Endothelial cell of umbilical vein (primary cell): Measurements from ENCODE around the gene PRR7. TPM values are rescaled to one million over a fixed set of nuclear protein-coding genes. Genes with fewer than 3 reads are reported as not detected.

Source experiments
- BruUV-seq: library from RNA; stranded (reverse); fragments of 400-500 nt; replicated peaks from 2 replicates; lab custom pipeline; 2021; lab: Mats Ljungman, UMichigan
- CTCF ChIA-PET: fragments of 300-600, 350-600 bp; sonication (Branson Sonifier 250); formaldehyde crosslinking; loops from one replicate; lab custom pipeline; 2021; ENCODE audit warnings: antibody characterized with exemption, inconsistent platforms; lab: Charles Lee
- POLR2A ChIA-PET: fragments of 300-600, 350-600 bp; sonication (Branson Sonifier 250); formaldehyde crosslinking; loops from one replicate; lab custom pipeline; 2021; ENCODE audit warnings: antibody characterized with exemption, inconsistent platforms; lab: Charles Lee
- DNase-seq: peaks from one replicate; pipeline ENCODE4 v3.0.0-alpha.2; 2011; ENCODE audit warnings: low read depth, low spot score
- FAIRE-seq: peaks from 2 replicates; lab custom pipeline; 2011; peaks lifted over from hg19 to GRCh38; lab: Jason Lieb, UNC
- H2AFZ ChIP-seq: 2 replicates; pipeline ENCODE4 v1.6.0; 2012; ENCODE audit warnings: low read depth, low read length, control low read depth, inconsistent platforms
- H3K27ac ChIP-seq: 2 replicates; pipeline ENCODE4 v1.5.1; 2011; ENCODE audit warnings: low read depth, mild to moderate bottlenecking, control low read depth, low read length, moderate library complexity; ENCODE audit not compliant: insufficient read depth
- H3K27me3 ChIP-seq, 2 experiments: 2 replicates each; pipeline versions ENCODE4 v1.6.0 to v1.6.1; 2011; ENCODE audit warnings: low read length in 2 of 2, mixed read lengths in 1 of 2; ENCODE audit not compliant: control insufficient read depth in 2 of 2, insufficient read depth in 2 of 2
- H3K36me3 ChIP-seq, 2 experiments: 2 replicates in 1 of 2; 3 replicates in 1 of 2; pipeline ENCODE4 v1.5.1; 2011; ENCODE audit warnings: low read length in 2 of 2, mild to moderate bottlenecking in 1 of 2, moderate library complexity in 1 of 2; ENCODE audit not compliant: control insufficient read depth in 2 of 2, insufficient read depth in 2 of 2; ENCODE audit errors: extremely low read depth in 1 of 2
- H3K4me1 ChIP-seq: 3 replicates; pipeline ENCODE4 v1.5.1; 2011; ENCODE audit warnings: mild to moderate bottlenecking, low read length; ENCODE audit not compliant: control insufficient read depth, insufficient read depth; ENCODE audit errors: extremely low read depth
- H3K4me2 ChIP-seq: 2 replicates; pipeline ENCODE4 v1.6.1; 2011; ENCODE audit warnings: low read length, control low read depth, mixed read lengths; ENCODE audit not compliant: insufficient read depth
- H3K4me3 ChIP-seq, 3 experiments: fragments of 200-600 bp in 1 of 3; sonication (generic), shearing (Covaris generic) in 1 of 3; replicated peaks in 1 of 3; 2 replicates each; pipeline ENCODE4 v1.5.1; 2011 to 2016; ENCODE audit warnings: control low read depth in 3 of 3, low read length in 3 of 3, mild to moderate bottlenecking in 2 of 3, inconsistent platforms in 1 of 3, low read depth in 1 of 3, moderate library complexity in 1 of 3; ENCODE audit not compliant: insufficient read depth in 1 of 3
- H3K79me2 ChIP-seq: 2 replicates; pipeline ENCODE4 v1.6.0; 2012; ENCODE audit warnings: low read length, inconsistent platforms; ENCODE audit not compliant: control insufficient read depth, insufficient read depth
- H3K9ac ChIP-seq: replicated peaks from 2 replicates; pipeline ENCODE3; 2011; ENCODE audit warnings: low read length, control low read depth; ENCODE audit not compliant: insufficient read depth; ENCODE audit errors: extremely low read depth
- H3K9me1 ChIP-seq: replicated peaks from 3 replicates; pipeline ENCODE4 v1.6.0; 2011; ENCODE audit warnings: mild to moderate bottlenecking, low read length; ENCODE audit not compliant: control insufficient read depth, insufficient read depth; ENCODE audit errors: extremely low read depth
- H3K9me3 ChIP-seq: replicated peaks from 2 replicates; pipeline ENCODE4 v1.5.1; 2012; ENCODE audit warnings: low read length, inconsistent platforms; ENCODE audit not compliant: control insufficient read depth, insufficient read depth
- H4K20me1 ChIP-seq: replicated peaks from 2 replicates; pipeline ENCODE3; 2011; ENCODE audit warnings: mild to moderate bottlenecking, low read length; ENCODE audit not compliant: control insufficient read depth, insufficient read depth; ENCODE audit errors: extremely low read depth
- EZH2 ChIP-seq: IDR thresholded peaks from 2 replicates; pipeline ENCODE4 v1.6.1; 2012; ENCODE audit warnings: borderline replicate concordance, low read depth, mild to moderate bottlenecking, moderate library complexity, low read length, inconsistent platforms; ENCODE audit not compliant: severe bottlenecking
- FOS ChIP-seq: IDR thresholded peaks from 2 replicates; pipeline ENCODE4 v1.6.1; 2011; ENCODE audit warnings: mild to moderate bottlenecking, low read length, moderate library complexity, borderline replicate concordance; ENCODE audit not compliant: insufficient read depth
- GATA2 ChIP-seq: IDR thresholded peaks from 2 replicates; pipeline ENCODE4 v1.7.0; 2011; ENCODE audit warnings: low read depth, mild to moderate bottlenecking, moderate library complexity, mixed read lengths, low read length; ENCODE audit not compliant: insufficient read length, insufficient read depth
- JUN ChIP-seq: IDR thresholded peaks from 2 replicates; pipeline ENCODE4 v1.6.1; 2011; ENCODE audit warnings: borderline replicate concordance, low read depth; ENCODE audit not compliant: insufficient read length, insufficient read depth
- MYC ChIP-seq: IDR thresholded peaks from one replicate; pipeline ENCODE4 v1.6.1; 2011; ENCODE audit warnings: mild to moderate bottlenecking, low read depth, low read length
- POLR2A ChIP-seq: IDR thresholded peaks from 2 replicates; pipeline ENCODE4 v1.6.1; 2012; ENCODE audit warnings: low read depth, mild to moderate bottlenecking, control low read depth, low read length
- POLR2AphosphoS5 ChIP-seq: IDR thresholded peaks from 2 replicates; pipeline ENCODE4 v1.6.1; 2012; ENCODE audit warnings: low read depth, mild to moderate bottlenecking, control low read depth, low read length, moderate library complexity; ENCODE audit not compliant: insufficient read depth
- dilution Hi-C: fragments of 300-500 bp; cut with MboI; formaldehyde crosslinking; loops from one replicate; pipeline ENCODE4 v1.15.0; 2019; ENCODE audit warnings: low sequenced_read_pairs; ENCODE audit not compliant: extremely low pct_ligation_motif_present
- intact Hi-C: fragments of 100-400 bp; cut with micrococcal nuclease; formaldehyde crosslinking; loops from one replicate; pipeline ENCODE4 v1.10.0; 2022
- polyA plus RNA-seq, 4 experiments: library from polyadenylated mRNA; depleted of rRNA in 3 of 4; stranded (reverse) in 3 of 4; unstranded in 1 of 4; fragments of >200 nt; gene quantifications; 2 replicates each; pipeline versions ENCODE4 v1.2.1 to v1.2.3, GENCODE V29; 2011 to 2012; ENCODE audit warnings: missing spikeins in 1 of 4
- total RNA-seq: library from RNA; stranded (reverse); gene quantifications from 2 replicates; pipeline ENCODE4 v1.2.3, GENCODE V29; 2021
- TF ChIP-seq, protein P1 (sequence below): IDR thresholded peaks from 2 replicates; pipeline ENCODE4 v1.6.1; 2011; ENCODE audit not compliant: insufficient read depth, insufficient read length

The PRR7 gene
- total and polyA plus RNA-seq, 2 donors (not counting 3 experiments of a cell fraction or from before 2014, with no cell fraction given): 6.5 to 6.6 TPM

DNA sequence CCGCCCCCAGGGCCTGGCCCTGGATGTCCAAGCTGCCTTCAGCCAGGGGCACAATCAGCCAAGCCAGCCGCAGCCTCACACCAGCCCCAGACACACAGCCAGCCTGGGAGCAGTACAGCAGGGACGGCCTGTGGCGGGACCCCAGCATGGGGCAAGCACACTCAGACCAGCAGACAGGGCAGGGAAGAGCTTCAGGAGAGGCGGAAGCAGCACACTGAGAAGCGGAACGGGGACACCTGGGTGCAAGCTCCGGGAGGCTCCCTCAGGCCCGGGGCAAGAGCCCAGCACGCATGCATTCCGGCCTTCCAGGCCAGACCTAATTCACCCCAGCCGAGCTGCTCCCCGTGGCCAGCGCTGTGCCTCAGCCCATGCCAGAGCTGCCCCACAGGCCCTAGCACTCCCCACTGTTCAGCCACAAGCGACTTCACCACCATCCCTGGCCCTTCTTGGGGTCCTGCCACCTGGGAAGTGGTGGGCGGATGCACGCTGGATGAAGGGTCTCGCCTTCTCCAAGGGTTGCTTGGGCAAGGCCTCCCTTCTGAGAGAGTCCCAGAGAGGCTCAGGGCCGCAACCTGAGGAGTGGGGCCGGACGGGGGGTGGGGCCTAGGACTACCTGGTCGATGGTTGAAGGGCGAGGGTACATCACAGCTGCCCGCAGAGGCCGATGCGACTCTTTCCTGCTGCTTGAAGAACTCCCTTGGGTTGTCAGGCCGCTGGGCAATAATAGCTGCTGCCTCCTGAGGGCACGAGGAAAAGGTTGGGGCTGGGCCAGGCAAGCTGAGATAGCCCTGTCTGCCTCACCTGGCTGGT is 13.4 kb downstream of the PRR7 start:
- Histone ChIP-seq H3K4me3 (no peak overlapping the region), H3K9ac (no peak overlapping the region), H3K9me1 (no peaks in the 10 kb centered on the region), H3K9me3 (no peaks in the 10 kb centered on the region), H3K27ac (no peak overlapping the region), H3K4me1 (peaks cover 26% of the 10 kb centered on the region), H2AFZ (no peak overlapping the region), H3K27me3 (no peaks in the 10 kb centered on the region), H3K4me2 (no peak overlapping the region), H3K79me2 (peaks cover 3% of the 10 kb centered on the region), H3K36me3 (peaks cover 7 to 35% of the 10 kb centered on the region in 2 experiments), H4K20me1 (no peaks in the 10 kb centered on the region)
- DNase-seq (no peak), FAIRE-seq (no peak)
- dilution Hi-C loops (no loop called here), intact Hi-C loops (no loop called here)
- BruUV-seq: no TSS peak
- TF ChIP-seq FOS (no peak), POLR2AphosphoS5 (peak; percentile 16), POLR2A (peak; percentile 12)
- TF ChIP-seq, protein P1, sequence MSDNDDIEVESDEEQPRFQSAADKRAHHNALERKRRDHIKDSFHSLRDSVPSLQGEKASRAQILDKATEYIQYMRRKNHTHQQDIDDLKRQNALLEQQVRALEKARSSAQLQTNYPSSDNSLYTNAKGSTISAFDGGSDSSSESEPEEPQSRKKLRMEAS: no peak
- POLR2A ChIA-PET: no interaction called here
- CTCF ChIA-PET: interaction anchor here (6.6 kb wide), 1 partner anchor 11 kb away, joined by 57 read pairs; the partner anchor contains the start of gene DBN1

DNA sequence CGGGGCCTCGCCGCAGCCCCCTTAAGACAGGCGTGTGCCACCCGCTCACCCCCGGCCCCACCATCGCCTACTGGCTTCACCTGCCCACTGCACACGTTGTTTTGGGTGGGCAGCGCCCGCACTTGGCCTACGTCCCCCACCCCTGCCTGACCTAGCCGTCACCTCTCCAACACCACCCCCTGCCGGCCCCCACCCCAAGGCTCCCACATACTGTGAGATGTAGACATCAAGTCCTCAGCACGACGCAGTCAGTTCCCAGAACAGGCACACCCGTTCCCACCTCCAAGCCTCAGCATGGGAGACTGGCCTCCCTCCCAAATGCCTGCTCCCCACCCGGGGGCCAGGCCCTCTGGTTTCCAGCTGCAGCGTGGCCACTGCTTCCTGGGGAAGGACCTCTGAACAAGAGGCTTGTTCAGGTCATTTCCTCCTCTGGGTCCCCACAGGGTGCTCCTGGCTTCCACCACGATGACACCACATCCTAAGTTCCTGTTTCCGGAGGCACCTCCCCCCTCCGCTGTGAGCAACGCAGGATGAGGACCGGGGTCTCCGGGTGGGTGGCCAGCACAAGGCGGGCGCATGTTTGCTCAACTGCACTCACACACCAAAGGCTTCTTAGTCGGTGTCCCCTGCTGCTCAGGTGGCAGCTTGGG is 15.5 kb downstream of the PRR7 start:
- dilution Hi-C loops (no loop called here), intact Hi-C loops (loop anchor here (1.0 kb wide), 1 partner anchor 10 kb away; no protein-coding TSS in a partner anchor)
- Histone ChIP-seq H3K4me2 (peak overlapping the region; percentile 5), H3K9me3 (no peaks in the 10 kb centered on the region), H3K27me3 (no peaks in the 10 kb centered on the region), H3K36me3 (peaks cover 19 to 51% of the 10 kb centered on the region in 2 experiments), H4K20me1 (no peaks in the 10 kb centered on the region), H2AFZ (no peak overlapping the region), H3K9me1 (no peaks in the 10 kb centered on the region), H3K4me1 (peaks cover 17% of the 10 kb centered on the region), H3K9ac (peak overlapping the region; percentile 0), H3K4me3 (no peak overlapping the region), H3K27ac (peak overlapping the region; percentile 63), H3K79me2 (peaks cover 3% of the 10 kb centered on the region)
- DNase-seq (peak; percentile 57), FAIRE-seq (peak; percentile 89)
- ChIA-PET CTCF (interaction anchor here (1.0 to 2.2 kb wide), 2 partner anchors 14 to 71 kb away, joined by 3 to 9 read pairs; no protein-coding TSS in a partner anchor), POLR2A (interaction anchor here (1.5 kb wide), 1 partner anchor 10 kb away, joined by 5 read pairs; no protein-coding TSS in a partner anchor)
- TF ChIP-seq FOS (peak; percentile 66), EZH2 (no peak), JUN (no peak), POLR2A (peak; percentile 52), POLR2AphosphoS5 (peak; percentile 95), GATA2 (no peak), MYC (no peak)
- BruUV-seq: no TSS peak
